ENCODE results near the gene MMAB.

MMAB gene

GRCh38 chr12:109541413-109541726 is 31.9 kb downstream of the MMAB start:
- peaks cover 13% of the 10 kb centered on the region for H3K4me1 ChIP-seq
- H3K36me3 ChIP-seq: no peaks in the 10 kb centered on the region
- no peak overlapping the region for H3K4me3 ChIP-seq (ENCODE audit: low read depth, low read length)
- H3K9me3 ChIP-seq: no peaks in the 10 kb centered on the region
- DNase-seq: no peak
- H3K27me3 ChIP-seq: no peaks in the 10 kb centered on the region
- peak; percentile 38; the same call in 1 of the 2 replicates for TF ChIP-seq CTCF (IDR thresholded peaks at IDR 0.05; ENCODE audit: low read depth, low read length)

- Histone ChIP-seq H3K9me3 (no peaks in the 10 kb centered on the region), H3K27me3 (no peaks in the 10 kb centered on the region), H3K36me3 (no peaks in the 10 kb centered on the region), H3K4me1 (peaks cover 13% of the 10 kb centered on the region), H3K4me3 (ENCODE audit: low read depth, low read length) (no peak overlapping the region)
- TF ChIP-seq CTCF (IDR thresholded peaks at IDR 0.05; ENCODE audit: low read depth, low read length): no peak
- no peak for DNase-seq
Observed at GRCh38 chr12:109540526-109541412, 32.5 kb downstream of the MMAB start.

- no peaks in the 10 kb centered on the region for H3K27me3 ChIP-seq
- TF ChIP-seq CTCF (IDR thresholded peaks at IDR 0.05; ENCODE audit: low read depth, low read length): no peak
- H3K36me3 ChIP-seq: no peaks in the 10 kb centered on the region
- peaks cover 13% of the 10 kb centered on the region for H3K4me1 ChIP-seq
- H3K9me3 ChIP-seq: no peaks in the 10 kb centered on the region
- DNase-seq: no peak
- H3K4me3 ChIP-seq (ENCODE audit: low read depth, low read length): no peak overlapping the region
Observed at GRCh38 chr12:109539508-109539907, 33.8 kb downstream of the MMAB start.

GRCh38 chr12:109538191-109538863 is 35.0 kb downstream of the MMAB start:
- Histone ChIP-seq H3K27me3 (no peaks in the 10 kb centered on the region), H3K4me3 (ENCODE audit: low read depth, low read length) (peak overlapping the region; percentile 23; the same call in 1 of the 2 replicates), H3K9me3 (no peaks in the 10 kb centered on the region), H3K4me1 (peaks cover 18% of the 10 kb centered on the region), H3K36me3 (no peaks in the 10 kb centered on the region)
- DNase-seq: peak; percentile 80
- no peak for TF ChIP-seq CTCF (IDR thresholded peaks at IDR 0.05; ENCODE audit: low read depth, low read length)

- no peaks in the 10 kb centered on the region for H3K9me3 ChIP-seq
Observed at GRCh38 chr12:109537136-109537535, 36.2 kb downstream of the MMAB start.

More at GRCh38 chr12:109537136-109537535, 36.2 kb downstream of the MMAB start:
- no peak for DNase-seq
- Histone ChIP-seq H3K36me3 (no peaks in the 10 kb centered on the region), H3K4me1 (peaks cover 30% of the 10 kb centered on the region), H3K27me3 (no peaks in the 10 kb centered on the region), H3K4me3 (ENCODE audit: low read depth, low read length) (no peak overlapping the region)
- TF ChIP-seq CTCF (IDR thresholded peaks at IDR 0.05; ENCODE audit: low read depth, low read length): no peak

Data from BE2C (cell line).